Measurements from ENCODE around the gene DHRS7B. TPM values are rescaled to one million over a fixed set of nuclear protein-coding genes. Genes with fewer than 3 reads are reported as not detected.

The DHRS7B gene
- total RNA-seq, 1 experiment from 2014 or later: 19.0 TPM

DNA sequence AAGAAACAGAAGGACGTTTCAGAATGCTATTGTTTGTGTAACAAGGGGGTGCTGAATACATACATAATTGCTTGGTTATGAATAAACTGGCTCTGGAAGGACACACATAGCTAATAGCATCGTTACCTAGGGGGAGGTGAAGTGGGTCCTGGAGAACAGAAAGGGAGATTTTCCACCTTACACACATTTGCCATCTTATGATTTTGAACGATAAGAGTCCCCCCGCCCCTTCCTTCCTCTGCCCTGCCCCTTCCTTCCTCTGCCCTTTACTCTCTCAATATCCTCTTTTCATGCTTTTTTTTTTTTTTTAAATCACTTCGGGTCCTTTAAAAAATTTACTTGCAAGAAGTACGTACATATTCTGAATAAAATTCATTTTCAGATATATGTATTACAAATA lies 902 bp upstream of the DHRS7B start:
- ChIA-PET CTCF (no interaction called here), POLR2A (ENCODE audit: low non-redundant PET) (interaction anchor here (0.7 kb wide), 1 partner anchor 347 kb away, joined by 3 read pairs; no protein-coding TSS in a partner anchor)
- Histone ChIP-seq H3K36me3 (ENCODE audit: insufficient read depth, low read length, poor library complexity, severe bottlenecking) (no peaks in the 10 kb centered on the region), H3K9me3 (ENCODE audit: low read depth, low read length, poor library complexity, severe bottlenecking) (no peaks in the 10 kb centered on the region), H3K4me1 (ENCODE audit: insufficient read depth, low read length, poor library complexity, severe bottlenecking) (peaks cover 12% of the 10 kb centered on the region), H3K27me3 (replicated peaks; ENCODE audit: insufficient read depth, low read depth, low read length, poor library complexity) (peaks cover 3% of the 10 kb centered on the region), H3K27ac (ENCODE audit: low read depth, low read length, poor library complexity, severe bottlenecking) (no peak overlapping the region), H3K4me3 (ENCODE audit: low read depth, low read length, poor library complexity, severe bottlenecking) (peak overlapping the region; percentile 78)
- no TSS peak for BruUV-seq (replicated peaks)
- intact Hi-C loops (cut with micrococcal nuclease; ENCODE audit: unreplicated experiment): no loop called here
- TF ChIP-seq EZH2 (IDR thresholded peaks at IDR 0.05; ENCODE audit: borderline replicate concordance, low read depth, low read length, poor library complexity, severe bottlenecking) (no peak), CTCF (conservative IDR thresholded peaks at IDR 0.05; ENCODE audit: low read depth, low read length) (no peak)
- DNase-seq (ENCODE audit: low spot score): peak; percentile 7

DNA sequence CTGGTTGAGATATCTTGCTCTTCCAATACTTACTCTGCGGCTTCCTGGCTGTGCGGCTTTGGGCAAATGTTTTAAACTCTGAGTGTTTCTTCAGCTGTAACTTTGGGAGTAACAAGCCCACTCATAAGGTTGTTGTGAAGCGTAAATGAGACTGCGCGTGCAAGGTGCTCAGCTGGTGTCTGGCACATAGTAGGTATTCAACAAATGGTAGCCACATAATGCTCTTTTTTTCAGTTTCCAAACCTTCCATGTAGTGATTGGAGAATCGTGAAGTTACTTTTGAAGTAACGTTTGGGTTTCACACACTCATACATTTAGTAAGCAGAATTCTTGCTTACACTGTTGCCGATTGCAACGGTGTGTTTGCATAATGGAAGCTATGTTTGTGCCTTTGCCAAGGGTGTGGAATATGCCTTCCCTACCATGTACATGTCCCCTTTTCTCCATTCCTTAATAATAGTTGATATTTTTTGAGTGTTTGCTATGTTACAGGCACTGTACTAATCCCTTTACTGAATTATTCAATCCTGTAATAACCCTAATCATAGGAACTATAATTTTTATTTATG lies 829 bp downstream of the DHRS7B start:
- no peak for DNase-seq (ENCODE audit: low spot score)
- no peak for TF ChIP-seq CTCF (conservative IDR thresholded peaks at IDR 0.05; ENCODE audit: low read depth, low read length)
- TF ChIP-seq EZH2 (IDR thresholded peaks at IDR 0.05; ENCODE audit: borderline replicate concordance, low read depth, low read length, poor library complexity, severe bottlenecking): no peak
- BruUV-seq (replicated peaks): no TSS peak

GRCh38 chr17:21129023-21129681 lies 2.4 kb downstream of the DHRS7B start:
- POLR2A ChIA-PET (ENCODE audit: low non-redundant PET): no interaction called here
- CTCF ChIA-PET: interaction anchor here (0.7 to 1.3 kb wide), 4 partner anchors 10 to 1597 kb away, joined by 3 to 7 read pairs (median 4); no protein-coding TSS in a partner anchor
- Histone ChIP-seq H3K4me3 (ENCODE audit: low read depth, low read length, poor library complexity, severe bottlenecking) (no peak overlapping the region), H3K9me3 (ENCODE audit: low read depth, low read length, poor library complexity, severe bottlenecking) (peaks cover under 1% of the 10 kb centered on the region), H3K36me3 (ENCODE audit: insufficient read depth, low read length, poor library complexity, severe bottlenecking) (no peaks in the 10 kb centered on the region), H3K27me3 (replicated peaks; ENCODE audit: insufficient read depth, low read depth, low read length, poor library complexity) (no peaks in the 10 kb centered on the region), H3K4me1 (ENCODE audit: insufficient read depth, low read length, poor library complexity, severe bottlenecking) (peaks cover 12% of the 10 kb centered on the region), H3K27ac (ENCODE audit: low read depth, low read length, poor library complexity, severe bottlenecking) (no peak overlapping the region)
- BruUV-seq (replicated peaks): no TSS peak
- DNase-seq (ENCODE audit: low spot score): peak; percentile 56
- intact Hi-C loops (cut with micrococcal nuclease; ENCODE audit: unreplicated experiment): no loop called here
- peak; percentile 60 for TF ChIP-seq CTCF (conservative IDR thresholded peaks at IDR 0.05; ENCODE audit: low read depth, low read length)
- TF ChIP-seq EZH2 (IDR thresholded peaks at IDR 0.05; ENCODE audit: borderline replicate concordance, low read depth, low read length, poor library complexity, severe bottlenecking): no peak

More for the DNA sequence above, 829 bp downstream of the DHRS7B start:
- H3K4me3 ChIP-seq (ENCODE audit: low read depth, low read length, poor library complexity, severe bottlenecking): peak overlapping the region; percentile 78
- H3K27ac ChIP-seq (ENCODE audit: low read depth, low read length, poor library complexity, severe bottlenecking): peak overlapping the region; percentile 69
- intact Hi-C loops (cut with micrococcal nuclease; ENCODE audit: unreplicated experiment): no loop called here
- H3K9me3 ChIP-seq (ENCODE audit: low read depth, low read length, poor library complexity, severe bottlenecking): no peaks in the 10 kb centered on the region
- H3K4me1 ChIP-seq (ENCODE audit: insufficient read depth, low read length, poor library complexity, severe bottlenecking): peaks cover 12% of the 10 kb centered on the region
- CTCF ChIA-PET: interaction anchor here (1.0 kb wide), 1 partner anchor 384 kb away, joined by 3 read pairs; no protein-coding TSS in a partner anchor
- H3K36me3 ChIP-seq (ENCODE audit: insufficient read depth, low read length, poor library complexity, severe bottlenecking): no peaks in the 10 kb centered on the region
- POLR2A ChIA-PET (ENCODE audit: low non-redundant PET): no interaction called here
- H3K27me3 ChIP-seq (replicated peaks; ENCODE audit: insufficient read depth, low read depth, low read length, poor library complexity): no peaks in the 10 kb centered on the region

Measured in A673 (cell line).